Measurements from ENCODE around the gene UBE2M.

Gene UBE2M

GRCh38 chr19:58557221-58558065 lies 968 bp downstream of the UBE2M start:
- H3K36me3 ChIP-seq (ENCODE audit: control insufficient read depth in 1 of 2, insufficient read depth in 2 of 2, low read depth in 1 of 2, low read length in 2 of 2), result peaks cover 26 to 37% of the 10 kb centered on the region in 2 experiments
- H2AK5ac ChIP-seq (ENCODE audit: low read length, severe bottlenecking), result no peak overlapping the region
- H3K14ac ChIP-seq (ENCODE audit: low read length in 2 of 2), result peak overlapping the region in 1 of 2 experiments; percentile 97
- no peak for DNase-seq
- peaks cover 21% of the 10 kb centered on the region for H3K79me1 ChIP-seq (replicated peaks; ENCODE audit: low read length, poor library complexity, severe bottlenecking)
- H2AFZ ChIP-seq (ENCODE audit: low read depth, low read length), result no peak overlapping the region
- H4K8ac ChIP-seq (ENCODE audit: low read length), result no peak overlapping the region
- peak overlapping the region; percentile 100 for H3K9ac ChIP-seq (ENCODE audit: low read length)
- H3K4me3 ChIP-seq (ENCODE audit: insufficient read depth in 1 of 2, low read depth in 1 of 2, low read length in 2 of 2), result peak overlapping the region; percentile 87 to 98
- H4K91ac ChIP-seq (ENCODE audit: low read length), result no peak overlapping the region
- no peaks in the 10 kb centered on the region for H3K9me3 ChIP-seq (ENCODE audit: control insufficient read depth, low read length)
- H2BK5ac ChIP-seq (ENCODE audit: low read depth, low read length, poor library complexity, severe bottlenecking), result peak overlapping the region; percentile 14
- peak overlapping the region in 1 of 2 experiments; percentile 66 for H3K23ac ChIP-seq (ENCODE audit: low read length in 2 of 2)
- peak overlapping the region; percentile 86 for H2BK120ac ChIP-seq (ENCODE audit: low read depth, low read length)
- H3K4me2 ChIP-seq (ENCODE audit: low read length, poor library complexity, severe bottlenecking), result peak overlapping the region; percentile 74
- H3K4me1 ChIP-seq (ENCODE audit: control insufficient read depth, insufficient read depth, low read depth, low read length), result peaks cover 42% of the 10 kb centered on the region
- H3K18ac ChIP-seq (ENCODE audit: low read depth in 1 of 2, low read length in 2 of 2), result no peak overlapping the region
- H3K27me3 ChIP-seq (ENCODE audit: control insufficient read depth in 1 of 2, insufficient read depth in 1 of 2, low read length in 2 of 2), result no peaks in the 10 kb centered on the region
- WGBS, result 32% methylated on average over 12 of the region's 12 CpGs
- H3K27ac ChIP-seq (ENCODE audit: low read length, poor library complexity, severe bottlenecking), result peak overlapping the region; percentile 86
- no peak overlapping the region for H2BK15ac ChIP-seq (ENCODE audit: low read depth, poor library complexity, severe bottlenecking)
- H2BK12ac ChIP-seq (ENCODE audit: low read length in 2 of 2), result peak overlapping the region in 1 of 2 experiments; percentile 31
- peak overlapping the region; percentile 77 to 79 for H3K4ac ChIP-seq (ENCODE audit: low read depth in 1 of 2, low read length in 2 of 2)

- Histone ChIP-seq H3K79me1 (replicated peaks; ENCODE audit: low read length, poor library complexity, severe bottlenecking) (peaks cover 15% of the 10 kb centered on the region), H3K9ac (ENCODE audit: low read length) (peak overlapping the region; percentile 100)
These were observed 1.7 kb downstream of the UBE2M start for GRCh38 chr19:58556622-58557220.

GRCh38 chr19:58555920-58556621 lies 2.3 kb downstream of the UBE2M start:
- peaks cover 18% of the 10 kb centered on the region for H3K79me1 ChIP-seq (replicated peaks; ENCODE audit: low read length, poor library complexity, severe bottlenecking)
- DNase-seq, result no peak
- no peaks in the 10 kb centered on the region for H3K27me3 ChIP-seq (ENCODE audit: control insufficient read depth in 1 of 2, insufficient read depth in 1 of 2, low read length in 2 of 2)
- no peak overlapping the region for H3K27ac ChIP-seq (ENCODE audit: low read length, poor library complexity, severe bottlenecking)
- H3K4me3 ChIP-seq (ENCODE audit: insufficient read depth in 1 of 2, low read depth in 1 of 2, low read length in 2 of 2), result peak overlapping the region in 1 of 2 experiments; percentile 98
- no peak overlapping the region for H3K23ac ChIP-seq (ENCODE audit: low read length in 2 of 2)
- no peak overlapping the region for H3K4ac ChIP-seq (ENCODE audit: low read depth in 1 of 2, low read length in 2 of 2)
- H2BK5ac ChIP-seq (ENCODE audit: low read depth, low read length, poor library complexity, severe bottlenecking), result no peak overlapping the region
- H2BK120ac ChIP-seq (ENCODE audit: low read depth, low read length), result no peak overlapping the region
- no peak overlapping the region for H4K8ac ChIP-seq (ENCODE audit: low read length)
- no peak overlapping the region for H4K91ac ChIP-seq (ENCODE audit: low read length)
- no peak overlapping the region for H2BK12ac ChIP-seq (ENCODE audit: low read length in 2 of 2)
- no peak overlapping the region for H3K14ac ChIP-seq (ENCODE audit: low read length in 2 of 2)
- peak overlapping the region; percentile 100 for H3K9ac ChIP-seq (ENCODE audit: low read length)
- peaks cover 40 to 45% of the 10 kb centered on the region in 2 experiments for H3K36me3 ChIP-seq (ENCODE audit: control insufficient read depth in 1 of 2, insufficient read depth in 2 of 2, low read depth in 1 of 2, low read length in 2 of 2)
- H2AFZ ChIP-seq (ENCODE audit: low read depth, low read length), result no peak overlapping the region
- H2BK15ac ChIP-seq (ENCODE audit: low read depth, poor library complexity, severe bottlenecking), result no peak overlapping the region
- no peak overlapping the region for H3K18ac ChIP-seq (ENCODE audit: low read depth in 1 of 2, low read length in 2 of 2)
- peaks cover 37% of the 10 kb centered on the region for H3K4me1 ChIP-seq (ENCODE audit: control insufficient read depth, insufficient read depth, low read depth, low read length)
- no peaks in the 10 kb centered on the region for H3K9me3 ChIP-seq (ENCODE audit: control insufficient read depth, low read length)
- no peak overlapping the region for H3K4me2 ChIP-seq (ENCODE audit: low read length, poor library complexity, severe bottlenecking)
- 94% methylated on average over 12 of the region's 16 CpGs for WGBS
- H2AK5ac ChIP-seq (ENCODE audit: low read length, severe bottlenecking), result peak overlapping the region; percentile 7

More at GRCh38 chr19:58556622-58557220, 1.7 kb downstream of the UBE2M start:
- Histone ChIP-seq H3K18ac (ENCODE audit: low read depth in 1 of 2, low read length in 2 of 2) (no peak overlapping the region), H3K23ac (ENCODE audit: low read length in 2 of 2) (peak overlapping the region in 1 of 2 experiments; percentile 66), H2AFZ (ENCODE audit: low read depth, low read length) (no peak overlapping the region), H4K8ac (ENCODE audit: low read length) (no peak overlapping the region), H3K36me3 (ENCODE audit: control insufficient read depth in 1 of 2, insufficient read depth in 2 of 2, low read depth in 1 of 2, low read length in 2 of 2) (peaks cover 33 to 38% of the 10 kb centered on the region in 2 experiments), H3K27ac (ENCODE audit: low read length, poor library complexity, severe bottlenecking) (no peak overlapping the region), H2BK120ac (ENCODE audit: low read depth, low read length) (no peak overlapping the region), H3K14ac (ENCODE audit: low read length in 2 of 2) (peak overlapping the region in 1 of 2 experiments; percentile 62), H2AK5ac (ENCODE audit: low read length, severe bottlenecking) (no peak overlapping the region), H3K4ac (ENCODE audit: low read depth in 1 of 2, low read length in 2 of 2) (peak overlapping the region in 1 of 2 experiments; percentile 3), H2BK15ac (ENCODE audit: low read depth, poor library complexity, severe bottlenecking) (no peak overlapping the region), H2BK12ac (ENCODE audit: low read length in 2 of 2) (peak overlapping the region in 1 of 2 experiments; percentile 47), H3K4me2 (ENCODE audit: low read length, poor library complexity, severe bottlenecking) (peak overlapping the region; percentile 74), H3K4me3 (ENCODE audit: insufficient read depth in 1 of 2, low read depth in 1 of 2, low read length in 2 of 2) (peak overlapping the region; percentile 45 to 98), H4K91ac (ENCODE audit: low read length) (no peak overlapping the region), H2BK5ac (ENCODE audit: low read depth, low read length, poor library complexity, severe bottlenecking) (no peak overlapping the region), H3K9me3 (ENCODE audit: control insufficient read depth, low read length) (no peaks in the 10 kb centered on the region), H3K4me1 (ENCODE audit: control insufficient read depth, insufficient read depth, low read depth, low read length) (peaks cover 37% of the 10 kb centered on the region), H3K27me3 (ENCODE audit: control insufficient read depth in 1 of 2, insufficient read depth in 1 of 2, low read length in 2 of 2) (no peaks in the 10 kb centered on the region)
- WGBS, result 81% methylated on average over 9 of the region's 10 CpGs
- DNase-seq, result no peak

Data from mesenchymal stem cell (in vitro differentiated cells and primary cell).